Stimulated activated effector memory CD8-positive, alpha-beta T cell treated with anti-CD3 and anti-CD28 coated beads, Interleukin-12 subunit alpha, Interleukin-12 subunit beta, amount 100 ng/mL, for 72 hours (primary cell): ENCODE results near the gene IFFO2.

Experiments
- ATAC-seq: fragments of 150-1000 bp; cut with Tn5 transposase; 2 replicates; pipeline ENCODE4 v1.10.0; 2021
- DNase-seq, 2 donors: peaks; one replicate each; pipeline ENCODE4 v3.0.0; 2021 to 2022; ENCODE audit warnings: low spot score in 2 of 2
- H3K27ac Mint-ChIP-seq: one replicate; pipeline ENCODE4 v1.8.0; 2022; ENCODE audit warnings: mild to moderate bottlenecking, mixed read lengths
- H3K36me3 Mint-ChIP-seq: one replicate; pipeline ENCODE4 v1.8.0; 2022; ENCODE audit warnings: mild to moderate bottlenecking, mixed read lengths
- H3K4me1 Mint-ChIP-seq: one replicate; pipeline ENCODE4 v1.8.0; 2022; ENCODE audit warnings: mixed read lengths
- H3K4me3 Mint-ChIP-seq: one replicate; pipeline ENCODE4 v1.8.0; 2022; ENCODE audit warnings: mild to moderate bottlenecking, mixed read lengths
- H3K9me3 Mint-ChIP-seq: one replicate; pipeline ENCODE4 v1.8.0; 2022; ENCODE audit warnings: mixed read lengths

The IFFO2 gene

DNA sequence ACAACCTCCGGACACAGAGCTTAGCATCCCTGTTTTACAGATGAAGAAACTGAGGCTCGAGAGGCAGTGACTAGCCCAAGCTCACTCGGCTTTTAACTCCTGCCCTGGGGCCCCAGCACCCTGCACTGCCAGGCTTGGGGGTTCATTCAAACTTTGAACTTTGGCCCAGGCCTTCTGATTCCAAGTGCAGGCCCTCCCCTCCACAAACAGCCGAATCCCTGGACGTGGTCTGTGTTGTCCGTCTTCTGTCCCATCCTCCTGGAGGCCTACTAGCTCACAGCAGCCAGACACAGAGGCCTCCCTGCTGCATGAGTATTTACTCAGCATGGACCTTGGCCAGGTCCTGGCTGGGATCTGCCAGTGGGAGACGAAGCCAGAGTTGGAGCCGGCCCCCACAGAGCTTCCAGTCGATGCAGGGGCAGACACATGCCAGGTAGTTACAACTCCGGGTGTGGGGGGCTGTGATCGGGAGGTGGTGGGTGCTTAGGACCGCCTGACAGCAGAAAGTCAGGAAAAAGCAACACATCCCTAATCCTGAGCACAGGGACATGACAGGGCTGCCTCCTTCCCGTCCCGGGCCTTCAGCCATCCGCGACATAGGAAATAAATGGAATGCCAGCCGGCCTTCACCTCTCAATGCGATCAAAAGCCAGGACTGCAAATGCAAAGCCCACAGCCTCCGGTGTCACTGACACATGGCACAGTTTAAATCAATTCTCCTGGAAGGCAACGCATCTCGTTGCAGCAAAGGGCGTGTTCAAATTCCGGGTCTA lies 7.4 kb downstream of the IFFO2 start:
- no peak for ATAC-seq
- H3K4me1 Mint-ChIP-seq, result peaks cover 91% of the 10 kb centered on the region
- no peaks in the 10 kb centered on the region for H3K9me3 Mint-ChIP-seq
- H3K36me3 Mint-ChIP-seq, result peaks cover 63% of the 10 kb centered on the region
- no peak for DNase-seq
- H3K4me3 Mint-ChIP-seq, result peak overlapping the region; percentile 79
- peak overlapping the region; percentile 99 for H3K27ac Mint-ChIP-seq

- peak; percentile 50 to 68 for DNase-seq
- peak; percentile 53 for ATAC-seq
- Mint-ChIP-seq H3K4me1 (peaks cover 91% of the 10 kb centered on the region), H3K27ac (peak overlapping the region; percentile 99), H3K36me3 (peaks cover 60% of the 10 kb centered on the region), H3K4me3 (peak overlapping the region; percentile 79), H3K9me3 (no peaks in the 10 kb centered on the region)
Observed at GRCh38 chr1:18948048-18948912, 8.2 kb downstream of the IFFO2 start.

DNA sequence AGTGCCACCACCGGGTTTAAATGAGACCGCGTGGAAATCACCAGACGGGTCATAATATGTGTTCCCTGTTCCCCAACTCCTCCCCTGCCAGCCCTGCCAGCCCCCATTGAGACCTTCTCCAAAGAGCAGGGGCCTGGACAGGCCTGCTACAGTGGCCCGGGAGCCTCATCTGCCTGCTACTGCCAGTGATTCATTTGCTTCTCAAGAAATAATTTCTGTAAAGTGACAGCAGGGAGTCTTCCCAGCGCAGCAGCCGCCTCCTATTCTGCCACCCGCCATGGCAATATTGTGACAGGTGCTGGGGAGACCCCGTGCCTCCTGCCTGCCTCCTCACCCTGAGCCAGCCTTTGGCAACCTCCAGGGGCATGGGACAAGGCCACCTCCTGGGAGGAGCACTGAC lies 8.9 kb downstream of the IFFO2 start:
- DNase-seq, result no peak

GRCh38 chr1:18946550-18947381 lies 9.7 kb downstream of the IFFO2 start:
- ATAC-seq (no peak), DNase-seq (no peak)
- Mint-ChIP-seq H3K27ac (peak overlapping the region; percentile 99), H3K36me3 (peaks cover 50% of the 10 kb centered on the region), H3K9me3 (no peaks in the 10 kb centered on the region), H3K4me1 (peaks cover 83% of the 10 kb centered on the region), H3K4me3 (peak overlapping the region; percentile 79)

More for the DNA sequence above, 8.9 kb downstream of the IFFO2 start:
- Mint-ChIP-seq H3K4me3 (peak overlapping the region; percentile 79), H3K27ac (peak overlapping the region; percentile 99), H3K36me3 (peaks cover 55% of the 10 kb centered on the region), H3K4me1 (peaks cover 84% of the 10 kb centered on the region), H3K9me3 (no peaks in the 10 kb centered on the region)
- no peak for ATAC-seq

DNA sequence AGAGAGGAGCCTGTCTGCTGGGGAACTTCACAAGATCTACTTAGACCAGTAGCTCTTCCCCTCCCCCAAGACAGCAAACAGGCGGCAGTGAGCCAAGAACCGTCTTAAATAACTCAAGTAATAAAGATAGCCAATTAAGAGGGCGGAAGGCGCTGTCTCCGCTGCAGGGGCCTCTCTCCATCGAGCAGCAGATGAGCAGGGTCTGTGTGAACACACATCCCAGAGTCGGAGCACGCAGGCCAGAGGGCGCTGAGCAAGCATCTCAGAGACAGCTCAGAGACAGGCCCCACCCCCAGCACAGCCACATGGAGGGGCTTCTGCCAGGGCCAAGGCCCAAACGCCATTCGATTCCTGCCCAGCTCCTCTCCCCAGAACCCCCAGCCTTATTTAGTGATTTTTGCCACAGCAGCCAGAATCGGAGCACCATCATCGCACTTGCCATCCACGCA lies 11.1 kb downstream of the IFFO2 start:
- peak overlapping the region; percentile 35 for H3K4me3 Mint-ChIP-seq
- DNase-seq (no peak), ATAC-seq (no peak)
- H3K4me1 Mint-ChIP-seq, result peaks cover 88% of the 10 kb centered on the region
- peak overlapping the region; percentile 85 for H3K27ac Mint-ChIP-seq
- H3K36me3 Mint-ChIP-seq, result peaks cover 36% of the 10 kb centered on the region
- H3K9me3 Mint-ChIP-seq, result no peaks in the 10 kb centered on the region

DNA sequence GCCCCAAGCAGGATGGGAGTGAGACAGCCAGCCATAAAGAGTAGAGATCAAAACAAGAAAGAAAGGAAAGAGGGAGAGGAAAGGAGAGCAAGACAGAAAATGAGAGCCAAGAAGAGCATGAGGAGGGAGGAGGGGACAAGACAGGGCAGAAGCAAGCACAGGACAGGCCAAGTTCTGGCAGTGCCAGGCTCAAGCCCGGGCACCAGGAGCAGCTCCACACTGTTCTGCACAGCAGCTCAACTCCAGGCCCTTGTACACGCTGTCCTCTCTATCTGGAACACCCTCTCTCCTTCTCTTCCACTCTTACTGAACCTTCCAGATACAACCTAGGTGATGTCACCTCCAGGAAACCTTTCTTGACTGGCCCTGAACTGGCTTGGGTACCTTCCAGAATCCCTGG lies 11.7 kb downstream of the IFFO2 start:
- Mint-ChIP-seq H3K36me3 (peaks cover 32% of the 10 kb centered on the region), H3K4me1 (peaks cover 88% of the 10 kb centered on the region), H3K9me3 (no peaks in the 10 kb centered on the region), H3K27ac (peak overlapping the region; percentile 85), H3K4me3 (peak overlapping the region; percentile 35)
- ATAC-seq (no peak), DNase-seq (no peak)

DNA sequence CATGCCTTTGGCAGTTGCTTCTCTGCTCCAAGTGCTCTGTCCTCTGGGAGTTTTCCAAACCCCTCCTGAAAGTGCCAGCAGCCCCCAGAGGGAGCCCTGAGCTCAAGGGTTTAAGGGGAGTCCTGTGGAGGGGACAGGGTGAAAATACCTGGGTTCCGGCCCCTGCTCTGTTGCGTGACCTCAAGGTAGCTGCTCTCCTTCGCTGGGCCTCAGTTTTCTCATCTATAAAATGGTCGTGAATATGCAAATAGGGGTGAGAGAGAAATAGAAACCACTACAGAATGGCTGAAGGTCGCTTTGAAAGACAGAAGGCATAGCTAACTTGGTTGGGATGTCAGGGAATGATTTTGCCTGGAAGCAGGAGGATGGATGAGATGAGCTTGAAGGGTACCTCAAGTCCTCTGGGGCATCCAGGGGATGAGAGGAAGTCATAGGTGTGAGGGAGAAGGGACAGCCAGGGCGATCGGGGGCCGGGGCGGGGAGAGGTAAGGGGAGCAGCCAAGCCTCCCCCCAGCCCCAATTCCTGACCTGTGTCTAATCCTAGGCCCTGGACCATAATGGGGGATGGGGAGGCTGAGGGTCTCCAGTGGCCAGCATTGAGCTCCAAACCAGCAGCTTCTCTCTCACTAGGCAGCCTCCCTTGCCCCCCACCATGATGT lies 12.4 kb downstream of the IFFO2 start:
- peak overlapping the region; percentile 85 for H3K27ac Mint-ChIP-seq
- peak overlapping the region; percentile 4 for H3K4me3 Mint-ChIP-seq
- H3K9me3 Mint-ChIP-seq, result no peaks in the 10 kb centered on the region
- H3K4me1 Mint-ChIP-seq, result peaks cover 88% of the 10 kb centered on the region
- ATAC-seq (no peak), DNase-seq (no peak)
- H3K36me3 Mint-ChIP-seq, result peaks cover 27% of the 10 kb centered on the region

DNA sequence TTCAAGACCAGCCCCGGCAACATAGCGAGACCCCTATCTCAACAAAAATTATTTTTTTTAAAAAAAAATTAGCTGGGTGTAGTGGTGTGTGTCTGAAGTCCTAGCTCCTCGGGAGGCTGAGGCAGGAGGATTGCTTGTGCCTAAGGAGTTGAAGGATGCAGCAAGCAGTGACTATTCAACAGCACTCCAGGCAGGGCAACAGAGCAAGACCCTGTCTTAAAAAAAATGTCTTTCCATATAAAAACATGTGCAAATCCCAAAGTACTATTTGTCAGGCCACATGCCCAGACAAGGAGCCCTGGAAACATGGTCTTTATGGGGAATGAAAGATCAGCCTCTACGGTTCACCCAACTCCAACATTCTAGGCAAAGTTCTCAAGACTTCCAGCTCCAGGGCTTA lies 13.3 kb downstream of the IFFO2 start:
- Mint-ChIP-seq H3K4me3 (no peak overlapping the region), H3K9me3 (no peaks in the 10 kb centered on the region), H3K4me1 (peaks cover 88% of the 10 kb centered on the region), H3K36me3 (peaks cover 18% of the 10 kb centered on the region), H3K27ac (peak overlapping the region; percentile 85)
- no peak for DNase-seq
- ATAC-seq, result no peak

GRCh38 chr1:18942340-18942739 lies 14.1 kb downstream of the IFFO2 start:
- Mint-ChIP-seq H3K36me3 (peaks cover 14% of the 10 kb centered on the region), H3K4me3 (no peak overlapping the region), H3K27ac (peak overlapping the region; percentile 84), H3K9me3 (no peaks in the 10 kb centered on the region), H3K4me1 (peaks cover 84% of the 10 kb centered on the region)
- DNase-seq (no peak), ATAC-seq (no peak)

DNA sequence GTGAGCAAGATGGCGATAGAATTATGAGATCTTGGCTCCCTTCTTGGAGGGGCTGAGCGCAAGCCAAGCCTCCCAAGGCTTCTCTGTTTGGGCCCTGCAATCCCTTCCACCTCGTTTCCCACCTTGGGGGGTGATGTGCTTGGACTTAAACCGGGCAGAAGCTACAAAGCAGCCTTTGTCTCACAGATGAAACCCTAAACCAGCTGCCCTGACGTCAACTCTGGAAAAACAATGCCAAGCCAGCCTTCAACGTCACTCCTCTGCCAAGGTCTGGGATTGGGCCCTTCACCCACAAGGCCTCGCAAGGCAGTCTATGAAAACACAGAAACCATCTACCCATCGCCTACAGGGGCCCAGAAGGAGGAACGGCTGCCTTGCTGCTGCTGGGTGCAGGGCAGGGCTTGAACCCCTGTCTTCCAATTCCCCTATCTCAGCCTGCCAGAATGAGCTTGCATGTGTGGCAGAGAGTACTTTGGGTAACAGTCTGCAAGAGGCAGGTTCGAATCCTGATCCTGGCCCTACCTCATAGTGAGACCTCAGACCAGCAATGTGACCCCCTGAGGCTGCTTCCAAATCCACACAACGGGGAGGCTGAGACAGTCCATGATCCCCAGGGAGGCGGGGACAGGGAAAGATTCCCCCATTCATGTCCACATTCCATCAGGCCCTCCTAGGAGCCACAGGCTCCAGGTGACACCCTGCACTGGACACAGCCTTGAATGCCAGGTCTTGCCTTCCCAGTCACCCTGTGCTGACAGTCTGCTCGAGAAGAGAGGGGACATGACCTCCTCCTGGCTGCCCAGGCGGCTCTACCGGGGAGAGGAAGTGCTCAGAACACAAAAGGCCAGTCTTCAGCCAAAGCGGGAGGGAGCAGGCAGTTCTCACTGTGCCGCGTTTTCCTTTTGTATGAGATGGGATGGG lies 15.0 kb downstream of the IFFO2 start:
- Mint-ChIP-seq H3K4me3 (no peak overlapping the region), H3K27ac (peak overlapping the region; percentile 84), H3K36me3 (peaks cover 18% of the 10 kb centered on the region), H3K4me1 (peaks cover 83% of the 10 kb centered on the region), H3K9me3 (no peaks in the 10 kb centered on the region)
- ATAC-seq, result no peak
- no peak for DNase-seq

- Mint-ChIP-seq H3K9me3 (no peaks in the 10 kb centered on the region), H3K36me3 (peaks cover 24% of the 10 kb centered on the region), H3K4me1 (peaks cover 87% of the 10 kb centered on the region), H3K27ac (peak overlapping the region; percentile 84), H3K4me3 (no peak overlapping the region)
- no peak for ATAC-seq
- DNase-seq, result no peak
Observed at GRCh38 chr1:18940303-18941020, 16.0 kb downstream of the IFFO2 start.

- Mint-ChIP-seq H3K27ac (peak overlapping the region; percentile 84), H3K4me3 (no peak overlapping the region)
- no peak for DNase-seq
Observed at GRCh38 chr1:18939398-18940302, 16.8 kb downstream of the IFFO2 start.

More at GRCh38 chr1:18939398-18940302, 16.8 kb downstream of the IFFO2 start:
- H3K9me3 Mint-ChIP-seq, result no peaks in the 10 kb centered on the region
- H3K36me3 Mint-ChIP-seq, result peaks cover 28% of the 10 kb centered on the region
- no peak for ATAC-seq
- H3K4me1 Mint-ChIP-seq, result peaks cover 87% of the 10 kb centered on the region
